Activated CD4-positive, alpha-beta T cell treated with anti-CD3 and anti-CD28 coated beads, Interleukin-2, amount 50 U/mL, for 24 hours (primary cell): ENCODE measurements around the gene COL11A2.
"Not testable (repeated sequence)": the region's sequence is repeated elsewhere in the genome, so short reads cannot be mapped to it uniquely, and the experiment has no call there.

Experiments
- DNase-seq, 2 donors: peaks; one replicate each; pipeline ENCODE4 v3.0.0-alpha.2; 2020; ENCODE audit warnings: low read depth in 1 of 2, low spot score in 1 of 2

The COL11A2 gene

GRCh38 chr6:33160096-33160495 is 32.2 kb downstream of the COL11A2 start:
- no peak for DNase-seq

GRCh38 chr6:33156964-33157363 is 35.3 kb downstream of the COL11A2 start:
- DNase-seq = no peak

- no peak for DNase-seq
These were observed 35.7 kb downstream of the COL11A2 start for GRCh38 chr6:33156561-33156960.

GRCh38 chr6:33154349-33154748 is 37.9 kb downstream of the COL11A2 start:
- no peak for DNase-seq

- DNase-seq = no peak
These were observed 41.2 kb downstream of the COL11A2 start for GRCh38 chr6:33151050-33151449.

GRCh38 chr6:33150560-33150959 is 41.7 kb downstream of the COL11A2 start:
- DNase-seq = not testable (repeated sequence)

- no peak for DNase-seq
These were observed 44.2 kb downstream of the COL11A2 start for GRCh38 chr6:33147807-33148666.

GRCh38 chr6:33144373-33144772 is 47.9 kb downstream of the COL11A2 start:
- no peak for DNase-seq

GRCh38 chr6:33143113-33143770 is 49.0 kb downstream of the COL11A2 start:
- no peak for DNase-seq

GRCh38 chr6:33142501-33143070 is 49.7 kb downstream of the COL11A2 start:
- DNase-seq = no peak

GRCh38 chr6:33140556-33140955 is 51.7 kb downstream of the COL11A2 start:
- DNase-seq = no peak

- no peak for DNase-seq
These were observed 52.6 kb downstream of the COL11A2 start for GRCh38 chr6:33139596-33140206.

GRCh38 chr6:33136310-33136900 is 55.9 kb downstream of the COL11A2 start:
- DNase-seq = no peak

- no peak for DNase-seq
These were observed 60.2 kb downstream of the COL11A2 start for GRCh38 chr6:33132081-33132524.

GRCh38 chr6:33128318-33128717 is 63.9 kb downstream of the COL11A2 start:
- no peak for DNase-seq

GRCh38 chr6:33126101-33126714 is 66.1 kb downstream of the COL11A2 start:
- peak; percentile 20 to 43 for DNase-seq

- DNase-seq = no peak
These were observed 67.3 kb downstream of the COL11A2 start for GRCh38 chr6:33124947-33125346.

GRCh38 chr6:33124525-33124901 is 67.8 kb downstream of the COL11A2 start:
- DNase-seq = no peak

- DNase-seq = no peak
These were observed 68.3 kb downstream of the COL11A2 start for GRCh38 chr6:33123732-33124524.

GRCh38 chr6:33123181-33123580 is 69.1 kb downstream of the COL11A2 start:
- no peak for DNase-seq
